Choroid plexus epithelial cell (primary cell): ENCODE results near the gene SLC44A1.
"Not testable (repeated sequence)": the region's sequence is repeated elsewhere in the genome, so short reads cannot be mapped to it uniquely, and the experiment has no call there.

Experiments used
- DNase-seq: peaks from one replicate; pipeline ENCODE4 v3.0.0-alpha.2; 2010; ENCODE audit warnings: low read depth
- H3K4me3 ChIP-seq: 2 replicates; pipeline ENCODE4 v1.5.1; 2011; ENCODE audit warnings: low read depth, mild to moderate bottlenecking, control low read depth, low read length, moderate library complexity
- TF ChIP-seq, protein P1 (sequence below): conservative IDR thresholded peaks from 2 replicates; pipeline ENCODE4 v1.5.1; 2011; ENCODE audit warnings: low read depth, mild to moderate bottlenecking, control low read depth, inconsistent platforms, low read length, moderate library complexity

The SLC44A1 gene

DNA sequence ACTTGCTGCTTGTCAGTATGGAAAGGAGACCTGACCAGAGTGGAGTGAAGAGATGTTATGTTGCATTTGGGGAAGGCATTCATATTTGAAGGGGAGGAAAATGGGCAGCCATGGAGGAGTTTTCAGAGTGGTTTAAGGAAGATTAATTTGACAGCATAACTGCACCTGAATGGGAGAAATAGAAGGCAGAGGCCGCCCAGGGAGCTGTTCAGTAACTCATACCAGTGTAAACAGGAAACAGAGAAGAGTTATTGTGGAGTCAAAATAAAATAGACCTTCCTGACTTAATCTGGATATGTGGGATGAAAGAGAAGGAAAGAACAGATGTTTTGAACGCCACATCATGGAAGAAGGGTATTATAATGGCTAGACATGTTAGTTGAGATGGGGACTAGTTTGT lies 13.4 kb downstream of the SLC44A1 start:
- TF ChIP-seq, protein P1, sequence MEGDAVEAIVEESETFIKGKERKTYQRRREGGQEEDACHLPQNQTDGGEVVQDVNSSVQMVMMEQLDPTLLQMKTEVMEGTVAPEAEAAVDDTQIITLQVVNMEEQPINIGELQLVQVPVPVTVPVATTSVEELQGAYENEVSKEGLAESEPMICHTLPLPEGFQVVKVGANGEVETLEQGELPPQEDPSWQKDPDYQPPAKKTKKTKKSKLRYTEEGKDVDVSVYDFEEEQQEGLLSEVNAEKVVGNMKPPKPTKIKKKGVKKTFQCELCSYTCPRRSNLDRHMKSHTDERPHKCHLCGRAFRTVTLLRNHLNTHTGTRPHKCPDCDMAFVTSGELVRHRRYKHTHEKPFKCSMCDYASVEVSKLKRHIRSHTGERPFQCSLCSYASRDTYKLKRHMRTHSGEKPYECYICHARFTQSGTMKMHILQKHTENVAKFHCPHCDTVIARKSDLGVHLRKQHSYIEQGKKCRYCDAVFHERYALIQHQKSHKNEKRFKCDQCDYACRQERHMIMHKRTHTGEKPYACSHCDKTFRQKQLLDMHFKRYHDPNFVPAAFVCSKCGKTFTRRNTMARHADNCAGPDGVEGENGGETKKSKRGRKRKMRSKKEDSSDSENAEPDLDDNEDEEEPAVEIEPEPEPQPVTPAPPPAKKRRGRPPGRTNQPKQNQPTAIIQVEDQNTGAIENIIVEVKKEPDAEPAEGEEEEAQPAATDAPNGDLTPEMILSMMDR, result no peak
- no peak for DNase-seq
- H3K4me3 ChIP-seq, result no peak overlapping the region

- no peak for DNase-seq
- H3K4me3 ChIP-seq, result no peak overlapping the region
- TF ChIP-seq, protein P1, result no peak
Observed at GRCh38 chr9:105258225-105258737, 13.8 kb downstream of the SLC44A1 start.

- no peak for DNase-seq
- TF ChIP-seq, protein P1, result no peak
- no peak overlapping the region for H3K4me3 ChIP-seq
Observed at GRCh38 chr9:105259274-105259673, 14.8 kb downstream of the SLC44A1 start.

GRCh38 chr9:105259731-105260612 lies 15.5 kb downstream of the SLC44A1 start:
- H3K4me3 ChIP-seq, result no peak overlapping the region
- TF ChIP-seq, protein P1, result no peak
- no peak for DNase-seq

- TF ChIP-seq, protein P1, result no peak
- no peak overlapping the region for H3K4me3 ChIP-seq
- no peak for DNase-seq
Observed at GRCh38 chr9:105262497-105262896, 18.0 kb downstream of the SLC44A1 start.

- peak; percentile 40 for DNase-seq
- TF ChIP-seq, protein P1, result no peak
- H3K4me3 ChIP-seq, result no peak overlapping the region
Observed at GRCh38 chr9:105264380-105264779, 19.9 kb downstream of the SLC44A1 start.

DNA sequence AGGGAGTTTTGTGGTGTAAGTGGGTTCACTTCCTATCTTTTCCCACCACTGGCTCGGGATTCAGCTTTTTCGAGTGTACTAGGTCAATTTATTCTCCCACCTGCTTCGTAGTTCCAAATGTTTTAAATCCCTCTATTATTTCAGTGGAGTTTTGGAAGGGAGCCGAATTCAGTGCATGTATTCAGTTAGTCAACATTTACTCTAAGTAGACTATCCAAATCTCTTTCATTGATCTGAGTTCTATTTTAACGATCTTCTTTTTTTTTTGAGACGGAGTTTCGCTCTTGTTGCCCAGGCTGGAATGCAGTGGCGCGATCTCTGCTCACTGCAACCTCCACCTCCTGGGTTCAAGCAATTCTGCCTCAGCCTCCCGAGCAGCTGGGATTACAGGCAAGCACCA lies 23.8 kb downstream of the SLC44A1 start:
- not testable (repeated sequence) for DNase-seq, H3K4me3 ChIP-seq
